Measurements from ENCODE around the gene LGALS3BP. TPM values are rescaled to one million over a fixed set of nuclear protein-coding genes. Genes with fewer than 3 reads are reported as not detected.

LGALS3BP gene
- total and polyA plus RNA-seq, 2 of the 13 experiments (the other 11 are each of a cell fraction or from before 2014, with no cell fraction given), result 137 to 332 TPM

- no peak for TF ChIP-seq SMARCC2 (IDR thresholded peaks at IDR 0.05)
- TF ChIP-seq ZSCAN12 (CRISPR knock-in tag; IDR thresholded peaks at IDR 0.05), result no peak
- TF ChIP-seq ZNF737 (CRISPR knock-in tag; IDR thresholded peaks at IDR 0.05; ENCODE audit: borderline replicate concordance), result 0 out of 2 replicates have a peak, but pooled peaks have one; percentile 55
- TF ChIP-seq ZNF292 (CRISPR knock-in tag; IDR thresholded peaks at IDR 0.05; ENCODE audit: borderline replicate concordance, low read depth), result no peak
- no peak for TF ChIP-seq NFE2L1 (CRISPR knock-in tag; IDR thresholded peaks at IDR 0.05; ENCODE audit: borderline replicate concordance)
- TF ChIP-seq AGO2 (optimal IDR thresholded peaks at IDR 0.05; ENCODE audit: low read depth, low read length), result peak; percentile 41
- TF ChIP-seq, protein P1, sequence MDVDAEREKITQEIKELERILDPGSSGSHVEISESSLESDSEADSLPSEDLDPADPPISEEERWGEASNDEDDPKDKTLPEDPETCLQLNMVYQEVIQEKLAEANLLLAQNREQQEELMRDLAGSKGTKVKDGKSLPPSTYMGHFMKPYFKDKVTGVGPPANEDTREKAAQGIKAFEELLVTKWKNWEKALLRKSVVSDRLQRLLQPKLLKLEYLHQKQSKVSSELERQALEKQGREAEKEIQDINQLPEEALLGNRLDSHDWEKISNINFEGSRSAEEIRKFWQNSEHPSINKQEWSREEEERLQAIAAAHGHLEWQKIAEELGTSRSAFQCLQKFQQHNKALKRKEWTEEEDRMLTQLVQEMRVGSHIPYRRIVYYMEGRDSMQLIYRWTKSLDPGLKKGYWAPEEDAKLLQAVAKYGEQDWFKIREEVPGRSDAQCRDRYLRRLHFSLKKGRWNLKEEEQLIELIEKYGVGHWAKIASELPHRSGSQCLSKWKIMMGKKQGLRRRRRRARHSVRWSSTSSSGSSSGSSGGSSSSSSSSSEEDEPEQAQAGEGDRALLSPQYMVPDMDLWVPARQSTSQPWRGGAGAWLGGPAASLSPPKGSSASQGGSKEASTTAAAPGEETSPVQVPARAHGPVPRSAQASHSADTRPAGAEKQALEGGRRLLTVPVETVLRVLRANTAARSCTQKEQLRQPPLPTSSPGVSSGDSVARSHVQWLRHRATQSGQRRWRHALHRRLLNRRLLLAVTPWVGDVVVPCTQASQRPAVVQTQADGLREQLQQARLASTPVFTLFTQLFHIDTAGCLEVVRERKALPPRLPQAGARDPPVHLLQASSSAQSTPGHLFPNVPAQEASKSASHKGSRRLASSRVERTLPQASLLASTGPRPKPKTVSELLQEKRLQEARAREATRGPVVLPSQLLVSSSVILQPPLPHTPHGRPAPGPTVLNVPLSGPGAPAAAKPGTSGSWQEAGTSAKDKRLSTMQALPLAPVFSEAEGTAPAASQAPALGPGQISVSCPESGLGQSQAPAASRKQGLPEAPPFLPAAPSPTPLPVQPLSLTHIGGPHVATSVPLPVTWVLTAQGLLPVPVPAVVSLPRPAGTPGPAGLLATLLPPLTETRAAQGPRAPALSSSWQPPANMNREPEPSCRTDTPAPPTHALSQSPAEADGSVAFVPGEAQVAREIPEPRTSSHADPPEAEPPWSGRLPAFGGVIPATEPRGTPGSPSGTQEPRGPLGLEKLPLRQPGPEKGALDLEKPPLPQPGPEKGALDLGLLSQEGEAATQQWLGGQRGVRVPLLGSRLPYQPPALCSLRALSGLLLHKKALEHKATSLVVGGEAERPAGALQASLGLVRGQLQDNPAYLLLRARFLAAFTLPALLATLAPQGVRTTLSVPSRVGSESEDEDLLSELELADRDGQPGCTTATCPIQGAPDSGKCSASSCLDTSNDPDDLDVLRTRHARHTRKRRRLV (CRISPR knock-in tag; IDR thresholded peaks at IDR 0.05), result peak; percentile 84; the same call in 1 of the 2 replicates
- no peak; the same call in 1 of the 2 replicates for TF ChIP-seq RAD21 (CRISPR knock-in tag; IDR thresholded peaks at IDR 0.05)
- no peak for TF ChIP-seq TRAFD1 (CRISPR knock-in tag; IDR thresholded peaks at IDR 0.05; ENCODE audit: borderline replicate concordance)
- TF ChIP-seq PCBP2 (optimal IDR thresholded peaks at IDR 0.05; ENCODE audit: low read depth, low read length, poor library complexity, severe bottlenecking), result no peak
- no peak for TF ChIP-seq ZNF704 (CRISPR knock-in tag; IDR thresholded peaks at IDR 0.05; ENCODE audit: borderline replicate concordance)
- TF ChIP-seq ZNF335 (CRISPR knock-in tag; IDR thresholded peaks at IDR 0.05), result peak; percentile 95
- 0 out of 2 replicates have a peak, but pooled peaks have one; percentile 18 for TF ChIP-seq KDM5A (IDR thresholded peaks at IDR 0.05; ENCODE audit: borderline replicate concordance, low read length)
- TF ChIP-seq, protein P2, sequence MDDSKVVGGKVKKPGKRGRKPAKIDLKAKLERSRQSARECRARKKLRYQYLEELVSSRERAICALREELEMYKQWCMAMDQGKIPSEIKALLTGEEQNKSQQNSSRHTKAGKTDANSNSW (CRISPR knock-in tag; IDR thresholded peaks at IDR 0.05; ENCODE audit: borderline replicate concordance), result no peak
- TF ChIP-seq ADNP (CRISPR knock-in tag; IDR thresholded peaks at IDR 0.05), result no peak
- TF ChIP-seq, protein P3, sequence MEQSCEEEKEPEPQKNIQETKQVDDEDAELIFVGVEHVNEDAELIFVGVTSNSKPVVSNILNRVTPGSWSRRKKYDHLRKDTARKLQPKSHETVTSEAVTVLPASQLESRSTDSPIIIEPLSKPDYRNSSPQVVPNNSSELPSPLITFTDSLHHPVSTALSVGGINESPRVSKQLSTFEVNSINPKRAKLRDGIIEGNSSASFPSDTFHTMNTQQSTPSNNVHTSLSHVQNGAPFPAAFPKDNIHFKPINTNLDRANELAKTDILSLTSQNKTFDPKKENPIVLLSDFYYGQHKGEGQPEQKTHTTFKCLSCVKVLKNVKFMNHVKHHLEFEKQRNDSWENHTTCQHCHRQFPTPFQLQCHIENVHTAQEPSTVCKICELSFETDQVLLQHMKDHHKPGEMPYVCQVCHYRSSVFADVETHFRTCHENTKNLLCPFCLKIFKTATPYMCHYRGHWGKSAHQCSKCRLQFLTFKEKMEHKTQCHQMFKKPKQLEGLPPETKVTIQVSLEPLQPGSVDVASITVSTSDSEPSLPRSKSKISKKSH (CRISPR knock-in tag; IDR thresholded peaks at IDR 0.05; ENCODE audit: borderline replicate concordance), result peak; percentile 7; the same call in 1 of the 2 replicates
Measured at GRCh38 chr17:79027274-79027924, 47.7 kb upstream of the LGALS3BP start (continued).

Measured in HepG2 (cell line).